Loucy (cell line): ENCODE data around the gene MKLN1.

Experiments used
- EZH2phosphoT487 ChIP-seq: fragments of 200-600 bp; IDR thresholded peaks from 2 replicates; pipeline ENCODE4 v1.6.1; 2018; ENCODE audit warnings: antibody characterized with exemption, mild to moderate bottlenecking, moderate library complexity, borderline replicate concordance
- TF ChIP-seq, protein P1 (sequence below): fragments of 200-600 bp; sonication (generic); conservative IDR thresholded peaks from 2 replicates; pipeline ENCODE4 v1.5.1; 2014; ENCODE audit warnings: mild to moderate bottlenecking, antibody characterized with exemption, low read length

DNA sequence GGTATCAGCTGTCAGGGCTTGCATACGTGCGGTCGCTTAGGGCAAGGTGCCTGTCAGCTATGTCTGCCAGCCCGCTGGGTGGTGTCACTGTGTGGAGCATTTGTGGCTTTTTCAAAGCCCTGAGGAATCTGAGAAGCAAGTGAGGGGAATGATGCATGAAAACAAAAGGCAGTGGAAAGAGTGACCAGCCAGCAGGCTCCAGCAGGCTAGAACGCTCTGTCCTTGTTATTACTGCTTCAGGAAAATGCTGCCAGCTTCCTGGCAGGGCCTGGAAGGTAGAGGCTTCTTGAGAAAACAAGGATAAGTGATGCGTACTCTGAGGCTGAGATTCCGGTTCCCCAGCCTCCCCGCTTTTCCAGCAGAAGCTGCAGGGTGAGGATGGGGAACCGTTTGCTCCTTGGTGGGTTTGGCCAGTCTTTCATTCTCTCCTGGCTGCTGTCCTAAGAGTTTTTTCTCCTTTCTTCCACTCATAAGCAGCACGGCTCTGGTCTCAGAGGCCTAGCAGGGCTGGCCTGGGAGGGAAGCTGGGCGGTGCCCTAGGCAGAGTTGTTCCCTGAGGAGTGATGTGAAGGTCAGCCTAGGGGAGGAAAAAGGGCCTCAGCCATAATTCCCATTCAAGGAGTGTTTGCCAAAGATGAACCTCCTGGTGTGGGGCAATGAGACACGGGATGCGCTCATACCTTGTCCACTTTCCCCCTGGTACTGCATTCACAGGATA is 42.8 kb upstream of the MKLN1 start:
- TF ChIP-seq, protein P1, sequence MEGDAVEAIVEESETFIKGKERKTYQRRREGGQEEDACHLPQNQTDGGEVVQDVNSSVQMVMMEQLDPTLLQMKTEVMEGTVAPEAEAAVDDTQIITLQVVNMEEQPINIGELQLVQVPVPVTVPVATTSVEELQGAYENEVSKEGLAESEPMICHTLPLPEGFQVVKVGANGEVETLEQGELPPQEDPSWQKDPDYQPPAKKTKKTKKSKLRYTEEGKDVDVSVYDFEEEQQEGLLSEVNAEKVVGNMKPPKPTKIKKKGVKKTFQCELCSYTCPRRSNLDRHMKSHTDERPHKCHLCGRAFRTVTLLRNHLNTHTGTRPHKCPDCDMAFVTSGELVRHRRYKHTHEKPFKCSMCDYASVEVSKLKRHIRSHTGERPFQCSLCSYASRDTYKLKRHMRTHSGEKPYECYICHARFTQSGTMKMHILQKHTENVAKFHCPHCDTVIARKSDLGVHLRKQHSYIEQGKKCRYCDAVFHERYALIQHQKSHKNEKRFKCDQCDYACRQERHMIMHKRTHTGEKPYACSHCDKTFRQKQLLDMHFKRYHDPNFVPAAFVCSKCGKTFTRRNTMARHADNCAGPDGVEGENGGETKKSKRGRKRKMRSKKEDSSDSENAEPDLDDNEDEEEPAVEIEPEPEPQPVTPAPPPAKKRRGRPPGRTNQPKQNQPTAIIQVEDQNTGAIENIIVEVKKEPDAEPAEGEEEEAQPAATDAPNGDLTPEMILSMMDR: no peak
- no peak for TF ChIP-seq EZH2phosphoT487
